8988T (cell line): ENCODE results near the gene ZNF628.
"Not testable (repeated sequence)": the region's sequence is repeated elsewhere in the genome, so short reads cannot be mapped to it uniquely, and the experiment has no call there.

ENCODE experiments used
- DNase-seq: peaks from one replicate; pipeline ENCODE4 v3.0.0; 2011

The ZNF628 gene

GRCh38 chr19:55486043-55486970, 9.9 kb downstream of the ZNF628 start:
- DNase-seq, result no peak

- DNase-seq, result no peak
Observed at GRCh38 chr19:55486971-55487923, 10.8 kb downstream of the ZNF628 start.

GRCh38 chr19:55487924-55488687, 11.7 kb downstream of the ZNF628 start, which contains the start of gene SSC5D:
TSS of gene SSC5D (plus strand) at chr19:55488436. CDS start at chr19:55488590, 154 bp downstream.
- DNase-seq, result no peak

GRCh38 chr19:55488986-55489710, 12.7 kb downstream of the ZNF628 start:
- no peak for DNase-seq

- DNase-seq, result no peak
Observed at GRCh38 chr19:55489711-55490477, 13.5 kb downstream of the ZNF628 start.

GRCh38 chr19:55490478-55491432, 14.3 kb downstream of the ZNF628 start:
- DNase-seq, result no peak

GRCh38 chr19:55491546-55492360, 15.3 kb downstream of the ZNF628 start:
- no peak for DNase-seq

GRCh38 chr19:55492362-55492944, 16.0 kb downstream of the ZNF628 start:
- DNase-seq, result no peak

- DNase-seq, result no peak
Observed at GRCh38 chr19:55493052-55493644, 16.7 kb downstream of the ZNF628 start.

- no peak for DNase-seq
Observed at GRCh38 chr19:55493645-55494171, 17.3 kb downstream of the ZNF628 start.

- no peak for DNase-seq
Observed at GRCh38 chr19:55494172-55494761, 17.9 kb downstream of the ZNF628 start.

GRCh38 chr19:55495646-55496349, 19.4 kb downstream of the ZNF628 start:
- no peak for DNase-seq

- DNase-seq, result not testable (repeated sequence)
Observed at GRCh38 chr19:55496820-55497219, 20.4 kb downstream of the ZNF628 start.

GRCh38 chr19:55497763-55498162, 21.3 kb downstream of the ZNF628 start:
- no peak for DNase-seq

GRCh38 chr19:55498246-55498840, 21.9 kb downstream of the ZNF628 start:
- DNase-seq, result no peak

- no peak for DNase-seq
Observed at GRCh38 chr19:55500368-55500952, 24.0 kb downstream of the ZNF628 start.
